ENCODE measurements around the gene ABCF2.

DNA sequence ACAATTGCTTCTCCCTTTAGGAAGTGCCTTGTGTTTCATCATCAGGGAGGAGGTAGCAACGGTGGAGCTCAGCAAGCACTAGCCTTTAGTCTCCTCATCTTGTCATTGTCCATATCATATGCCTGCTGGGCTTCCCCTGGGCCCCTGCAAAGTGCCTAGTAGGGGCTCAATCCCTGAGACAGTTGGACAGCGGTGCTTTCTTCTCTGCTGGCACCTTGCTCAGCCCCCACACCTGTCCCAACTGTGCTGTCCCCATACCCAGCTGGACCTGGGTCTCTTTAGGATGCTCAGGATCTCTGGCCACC is 16.0 kb upstream of the ABCF2 start:
- TF ChIP-seq, protein P1, sequence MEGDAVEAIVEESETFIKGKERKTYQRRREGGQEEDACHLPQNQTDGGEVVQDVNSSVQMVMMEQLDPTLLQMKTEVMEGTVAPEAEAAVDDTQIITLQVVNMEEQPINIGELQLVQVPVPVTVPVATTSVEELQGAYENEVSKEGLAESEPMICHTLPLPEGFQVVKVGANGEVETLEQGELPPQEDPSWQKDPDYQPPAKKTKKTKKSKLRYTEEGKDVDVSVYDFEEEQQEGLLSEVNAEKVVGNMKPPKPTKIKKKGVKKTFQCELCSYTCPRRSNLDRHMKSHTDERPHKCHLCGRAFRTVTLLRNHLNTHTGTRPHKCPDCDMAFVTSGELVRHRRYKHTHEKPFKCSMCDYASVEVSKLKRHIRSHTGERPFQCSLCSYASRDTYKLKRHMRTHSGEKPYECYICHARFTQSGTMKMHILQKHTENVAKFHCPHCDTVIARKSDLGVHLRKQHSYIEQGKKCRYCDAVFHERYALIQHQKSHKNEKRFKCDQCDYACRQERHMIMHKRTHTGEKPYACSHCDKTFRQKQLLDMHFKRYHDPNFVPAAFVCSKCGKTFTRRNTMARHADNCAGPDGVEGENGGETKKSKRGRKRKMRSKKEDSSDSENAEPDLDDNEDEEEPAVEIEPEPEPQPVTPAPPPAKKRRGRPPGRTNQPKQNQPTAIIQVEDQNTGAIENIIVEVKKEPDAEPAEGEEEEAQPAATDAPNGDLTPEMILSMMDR (IDR thresholded peaks at IDR 0.05 in 8 of 11, conservative IDR thresholded peaks at IDR 0.05 in 3 of 11), result no peak
- no peak for TF ChIP-seq POLR2A (IDR thresholded peaks at IDR 0.05)

Measured in spleen (tissue), 7 donors.